ENCODE results near the gene DUOX2. TPM values are rescaled to one million over a fixed set of nuclear protein-coding genes. Genes with fewer than 3 reads are reported as not detected.

DUOX2 gene
- total RNA-seq, 1 donor from 2014 or later, result 0.05 TPM

DNA sequence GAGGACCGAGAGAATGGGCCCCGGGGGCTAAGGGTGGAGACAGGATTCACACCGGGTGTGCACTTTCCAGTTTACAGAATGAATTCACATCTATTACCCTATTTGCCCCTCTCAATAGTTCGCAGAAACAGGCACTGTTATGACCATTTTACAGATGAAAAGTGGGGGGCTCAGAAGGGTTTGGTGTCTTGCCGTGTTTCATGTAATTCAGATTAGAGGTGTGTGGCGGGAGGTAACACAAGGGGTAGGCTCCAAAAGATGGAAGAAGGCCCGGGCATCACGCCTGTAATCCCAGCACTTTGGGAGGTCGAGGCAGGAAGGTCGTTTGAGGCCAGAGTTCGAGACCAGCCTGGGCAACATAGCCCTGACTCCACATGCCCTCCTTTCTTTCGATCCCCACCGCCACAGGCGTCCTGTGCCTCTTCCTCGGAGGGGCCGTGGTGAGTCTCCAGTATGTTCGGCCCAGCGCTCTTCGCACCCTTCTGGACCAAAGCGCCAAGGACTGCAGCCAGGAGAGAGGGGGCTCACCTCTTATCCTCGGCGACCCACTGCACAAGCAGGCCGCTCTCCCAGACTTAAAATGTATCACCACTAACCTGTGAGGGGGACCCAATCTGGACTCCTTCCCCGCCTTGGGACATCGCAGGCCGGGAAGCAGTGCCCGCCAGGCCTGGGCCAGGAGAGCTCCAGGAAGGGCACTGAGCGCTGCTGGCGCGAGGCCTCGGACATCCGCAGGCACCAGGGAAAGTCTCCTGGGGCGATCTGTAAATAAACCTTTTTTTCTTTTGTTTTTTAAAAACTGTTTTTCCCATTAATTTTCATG lies 3.5 kb upstream of the DUOX2 start:
- Histone ChIP-seq H3K9me3 (replicated peaks) (no peaks in the 10 kb centered on the region), H3K27ac (replicated peaks) (no peak overlapping the region), H3K4me1 (peaks cover 39% of the 10 kb centered on the region), H3K4me3 (peak overlapping the region; percentile 54), H3K27me3 (ENCODE audit: low read depth) (peaks cover 94% of the 10 kb centered on the region), H3K36me3 (no peaks in the 10 kb centered on the region)
- no peak for DNase-seq
- intact Hi-C loops (cut with micrococcal nuclease), result no loop called here
- TF ChIP-seq, protein P1, sequence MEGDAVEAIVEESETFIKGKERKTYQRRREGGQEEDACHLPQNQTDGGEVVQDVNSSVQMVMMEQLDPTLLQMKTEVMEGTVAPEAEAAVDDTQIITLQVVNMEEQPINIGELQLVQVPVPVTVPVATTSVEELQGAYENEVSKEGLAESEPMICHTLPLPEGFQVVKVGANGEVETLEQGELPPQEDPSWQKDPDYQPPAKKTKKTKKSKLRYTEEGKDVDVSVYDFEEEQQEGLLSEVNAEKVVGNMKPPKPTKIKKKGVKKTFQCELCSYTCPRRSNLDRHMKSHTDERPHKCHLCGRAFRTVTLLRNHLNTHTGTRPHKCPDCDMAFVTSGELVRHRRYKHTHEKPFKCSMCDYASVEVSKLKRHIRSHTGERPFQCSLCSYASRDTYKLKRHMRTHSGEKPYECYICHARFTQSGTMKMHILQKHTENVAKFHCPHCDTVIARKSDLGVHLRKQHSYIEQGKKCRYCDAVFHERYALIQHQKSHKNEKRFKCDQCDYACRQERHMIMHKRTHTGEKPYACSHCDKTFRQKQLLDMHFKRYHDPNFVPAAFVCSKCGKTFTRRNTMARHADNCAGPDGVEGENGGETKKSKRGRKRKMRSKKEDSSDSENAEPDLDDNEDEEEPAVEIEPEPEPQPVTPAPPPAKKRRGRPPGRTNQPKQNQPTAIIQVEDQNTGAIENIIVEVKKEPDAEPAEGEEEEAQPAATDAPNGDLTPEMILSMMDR (IDR thresholded peaks at IDR 0.05; ENCODE audit: borderline replicate concordance), result no peak

DNA sequence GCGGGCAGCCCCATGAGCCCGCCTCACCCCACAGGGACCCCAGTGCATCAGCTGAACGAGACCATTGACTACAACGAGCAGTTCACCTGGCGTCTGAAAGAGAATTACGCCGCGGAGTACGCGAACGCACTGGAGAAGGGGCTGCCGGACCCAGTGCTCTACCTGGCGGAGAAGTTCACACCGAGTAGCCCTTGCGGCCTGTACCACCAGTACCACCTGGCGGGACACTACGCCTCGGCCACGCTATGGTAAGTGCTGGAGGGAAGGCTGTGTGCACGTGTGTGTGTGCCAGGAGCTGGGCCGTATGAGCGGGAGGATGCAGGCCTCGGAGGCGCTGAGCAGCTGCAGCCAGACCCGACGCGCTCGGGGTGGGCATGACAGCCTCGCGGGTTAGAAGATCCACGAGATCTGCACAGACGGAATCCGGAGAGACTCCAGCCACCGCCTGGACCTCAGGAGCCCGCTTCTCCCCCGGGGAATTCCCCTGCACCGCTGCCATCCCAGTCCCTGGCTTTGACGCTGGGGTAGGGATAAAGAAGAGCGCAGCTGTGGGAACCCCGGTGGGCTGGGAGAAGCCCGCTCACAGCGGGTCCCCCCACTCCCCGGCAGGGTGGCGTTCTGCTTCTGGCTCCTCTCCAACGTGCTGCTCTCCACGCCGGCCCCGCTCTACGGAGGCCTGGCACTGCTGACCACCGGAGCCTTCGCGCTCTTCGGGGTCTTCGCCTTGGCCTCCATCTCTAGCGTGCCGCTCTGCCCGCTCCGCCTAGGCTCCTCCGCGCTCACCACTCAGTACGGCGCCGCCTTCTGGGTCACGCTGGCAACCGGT lies 2.7 kb upstream of the DUOX2 start:
- TF ChIP-seq, protein P1 (IDR thresholded peaks at IDR 0.05; ENCODE audit: borderline replicate concordance), result no peak
- Histone ChIP-seq H3K4me3 (peak overlapping the region; percentile 36), H3K9me3 (replicated peaks) (no peaks in the 10 kb centered on the region), H3K36me3 (no peaks in the 10 kb centered on the region), H3K4me1 (peaks cover 46% of the 10 kb centered on the region), H3K27ac (replicated peaks) (no peak overlapping the region), H3K27me3 (ENCODE audit: low read depth) (peaks cover 94% of the 10 kb centered on the region)
- no peak for DNase-seq
- intact Hi-C loops (cut with micrococcal nuclease), result no loop called here

DNA sequence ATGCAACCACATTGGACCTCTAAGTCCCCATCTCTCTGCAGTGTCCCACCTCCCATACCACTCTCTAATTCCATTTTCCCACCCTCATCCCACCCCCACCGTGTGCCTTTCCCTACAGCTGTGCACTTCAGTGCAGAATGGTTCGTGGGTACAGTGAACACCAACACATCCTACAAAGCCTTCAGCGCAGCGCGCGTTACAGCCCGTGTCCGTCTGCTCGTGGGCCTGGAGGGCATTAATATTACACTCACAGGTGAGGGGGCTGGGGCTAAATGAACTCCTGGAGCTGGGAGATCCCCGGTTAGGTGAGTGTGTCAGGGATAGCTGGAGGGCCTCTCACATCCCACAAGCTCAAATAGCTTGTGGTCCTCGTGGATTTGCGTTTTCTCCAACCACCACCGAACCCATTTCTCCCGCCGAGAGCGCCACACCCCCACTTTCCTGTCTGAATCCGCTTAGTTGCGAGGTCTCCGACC lies 2.1 kb upstream of the DUOX2 start:
- intact Hi-C loops (cut with micrococcal nuclease), result no loop called here
- no peaks in the 10 kb centered on the region for H3K36me3 ChIP-seq

DNA sequence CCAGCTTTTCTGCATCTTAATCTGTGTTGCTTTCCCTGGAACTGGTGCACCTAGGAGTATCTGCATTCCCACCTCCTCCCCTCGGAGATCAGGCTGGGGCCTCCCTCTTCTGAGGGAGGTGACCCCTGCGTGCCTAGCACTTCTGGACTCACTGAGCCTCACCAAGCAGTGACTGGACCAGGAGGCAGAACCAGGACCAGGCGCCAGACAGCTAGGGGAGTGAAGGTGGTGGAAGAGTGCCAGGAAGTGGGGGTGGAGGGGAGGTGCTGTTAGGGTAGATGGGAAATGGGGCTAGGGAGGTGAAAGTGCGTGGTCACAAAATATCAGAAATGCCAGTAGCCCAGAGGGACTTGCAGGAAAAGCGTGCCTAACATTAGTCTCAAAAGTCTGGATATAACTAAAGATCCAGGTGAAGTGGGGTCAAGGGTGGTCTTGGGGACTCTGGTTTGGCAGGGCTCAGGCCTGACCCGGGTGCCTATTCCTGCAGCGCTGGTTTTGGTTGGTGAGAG lies 1.4 kb upstream of the DUOX2 start:
- intact Hi-C loops (cut with micrococcal nuclease), result no loop called here

More for the DNA sequence above, 2.1 kb upstream of the DUOX2 start:
- Histone ChIP-seq H3K4me1 (peaks cover 46% of the 10 kb centered on the region), H3K9me3 (replicated peaks) (no peaks in the 10 kb centered on the region), H3K27ac (replicated peaks) (no peak overlapping the region), H3K4me3 (no peak overlapping the region), H3K27me3 (ENCODE audit: low read depth) (peaks cover 93% of the 10 kb centered on the region)
- no peak for DNase-seq
- TF ChIP-seq, protein P1 (IDR thresholded peaks at IDR 0.05; ENCODE audit: borderline replicate concordance), result no peak

DNA sequence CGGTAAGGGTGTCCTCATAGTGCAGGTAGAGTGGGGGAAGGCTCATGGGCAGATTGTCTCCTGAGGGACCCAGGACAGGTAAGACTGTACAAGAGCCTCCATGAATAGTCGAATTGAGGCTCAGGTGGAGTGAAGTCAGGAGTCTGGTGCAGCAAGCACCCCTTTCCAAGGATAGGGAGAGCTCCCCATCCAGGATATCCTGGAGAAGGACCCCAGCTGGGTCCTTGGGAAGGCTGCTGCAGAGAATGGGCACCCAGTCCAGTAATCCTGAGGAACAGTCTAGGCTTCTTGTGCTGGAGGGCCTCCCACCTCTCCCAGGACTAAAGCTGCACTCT lies 746 bp upstream of the DUOX2 start:
- Histone ChIP-seq H3K4me3 (peak overlapping the region; percentile 41), H3K4me1 (peaks cover 46% of the 10 kb centered on the region), H3K36me3 (no peaks in the 10 kb centered on the region), H3K9me3 (replicated peaks) (no peaks in the 10 kb centered on the region), H3K27ac (replicated peaks) (no peak overlapping the region), H3K27me3 (ENCODE audit: low read depth) (peaks cover 90% of the 10 kb centered on the region)
- intact Hi-C loops (cut with micrococcal nuclease), result no loop called here
- no peak for DNase-seq
- TF ChIP-seq, protein P1 (IDR thresholded peaks at IDR 0.05; ENCODE audit: borderline replicate concordance), result no peak

More for the DNA sequence above, 1.4 kb upstream of the DUOX2 start:
- Histone ChIP-seq H3K27me3 (ENCODE audit: low read depth) (peaks cover 90% of the 10 kb centered on the region), H3K4me3 (no peak overlapping the region), H3K4me1 (peaks cover 46% of the 10 kb centered on the region), H3K9me3 (replicated peaks) (no peaks in the 10 kb centered on the region), H3K27ac (replicated peaks) (no peak overlapping the region), H3K36me3 (no peaks in the 10 kb centered on the region)
- DNase-seq, result no peak
- TF ChIP-seq, protein P1 (IDR thresholded peaks at IDR 0.05; ENCODE audit: borderline replicate concordance), result no peak
